Measurements from ENCODE around the gene SCNN1B. TPM values are rescaled to one million over a fixed set of nuclear protein-coding genes. Genes with fewer than 3 reads are reported as not detected.
A peak's percentile ranks its signal among the peaks of the same experiment; 100 is the strongest.

The SCNN1B gene
- total RNA-seq, 1 donor from 2014 or later: 50.3 TPM

GRCh38 chr16:23317266-23317661 is 15.2 kb downstream of the SCNN1B start:
- Histone ChIP-seq H3K4me3 (no peak overlapping the region), H3K27ac (peak overlapping the region; percentile 11), H3K4me1 (peaks cover 12% of the 10 kb centered on the region), H3K27me3 (no peaks in the 10 kb centered on the region), H3K36me3 (no peaks in the 10 kb centered on the region), H3K9me3 (no peaks in the 10 kb centered on the region)
- intact Hi-C loops (cut with DNase I): no loop called here
- no peak for TF ChIP-seq CTCF (IDR thresholded peaks at IDR 0.05)
- ATAC-seq (peak; percentile 84), DNase-seq (peak; percentile 83)

DNA sequence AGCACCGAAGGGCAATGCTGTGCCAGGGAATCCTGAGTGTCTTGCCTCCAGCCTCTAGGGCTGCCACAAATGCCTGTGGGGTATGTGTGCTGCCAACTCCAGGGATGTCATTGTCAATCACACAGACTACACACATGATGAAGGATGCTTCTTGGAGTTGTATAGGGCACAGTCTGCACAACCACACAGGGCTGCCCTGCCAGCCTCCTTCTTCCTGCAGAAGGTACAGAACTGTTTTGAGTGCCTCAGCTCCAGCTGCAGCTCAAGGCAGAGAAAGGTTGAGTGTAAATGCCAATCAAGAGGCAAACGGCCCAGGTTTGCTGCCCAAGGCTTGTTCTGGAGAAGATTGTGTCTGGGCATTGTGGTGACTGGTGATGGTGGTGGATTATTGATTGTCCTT is 15.6 kb downstream of the SCNN1B start:
- intact Hi-C loops (cut with DNase I): no loop called here

GRCh38 chr16:23318639-23319038 is 16.5 kb downstream of the SCNN1B start:
- TF ChIP-seq CTCF (IDR thresholded peaks at IDR 0.05): no peak
- DNase-seq (peak; percentile 76), ATAC-seq (peak; percentile 50)
- H3K27ac ChIP-seq: peak overlapping the region; percentile 55
- H3K4me3 ChIP-seq: no peak overlapping the region
- peaks cover 12% of the 10 kb centered on the region for H3K4me1 ChIP-seq
- H3K9me3 ChIP-seq: no peaks in the 10 kb centered on the region
- intact Hi-C loops (cut with DNase I): no loop called here
- H3K27me3 ChIP-seq: no peaks in the 10 kb centered on the region
- no peaks in the 10 kb centered on the region for H3K36me3 ChIP-seq

More for the DNA sequence above, 15.6 kb downstream of the SCNN1B start:
- Histone ChIP-seq H3K36me3 (no peaks in the 10 kb centered on the region), H3K4me1 (peaks cover 12% of the 10 kb centered on the region), H3K27ac (peak overlapping the region; percentile 11), H3K9me3 (no peaks in the 10 kb centered on the region), H3K4me3 (no peak overlapping the region), H3K27me3 (no peaks in the 10 kb centered on the region)
- DNase-seq (no peak), ATAC-seq (peak; percentile 1)
- TF ChIP-seq CTCF (IDR thresholded peaks at IDR 0.05): no peak

DNA sequence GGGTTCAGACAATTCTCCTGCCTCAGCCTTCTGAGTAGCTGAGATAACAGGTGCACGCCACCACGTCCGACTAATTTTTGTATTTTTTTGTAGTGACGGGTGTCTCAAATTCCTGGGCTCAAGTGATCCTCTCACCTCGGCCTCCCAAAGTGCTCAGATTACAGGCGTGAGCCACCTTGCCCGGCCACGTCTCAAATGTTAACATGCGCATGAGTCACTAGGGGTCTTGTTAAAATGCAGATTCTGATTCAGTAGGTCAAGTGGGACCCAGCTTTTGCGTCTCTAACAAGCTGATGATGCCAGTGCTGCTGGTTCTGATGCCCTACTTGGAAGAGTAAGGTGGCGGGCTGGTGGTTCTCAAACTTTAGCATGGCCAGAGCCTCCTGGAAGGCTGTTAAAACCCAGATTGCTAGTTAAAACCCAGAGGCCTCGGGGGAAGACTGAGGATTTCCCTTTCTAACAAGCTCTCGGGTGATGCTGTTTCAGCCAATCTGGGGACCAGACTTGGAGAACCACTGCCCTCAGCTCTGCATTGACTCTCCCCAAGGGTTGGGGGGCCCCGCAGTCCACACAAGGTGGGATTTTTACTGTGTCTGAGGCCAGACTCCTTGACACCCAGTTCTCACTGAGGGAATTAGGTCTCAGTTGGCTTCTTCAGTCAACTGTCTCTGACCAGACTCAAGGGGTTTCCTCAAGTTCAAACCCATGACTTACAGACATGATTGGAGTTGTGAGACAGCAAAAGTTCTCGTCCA is 17.9 kb downstream of the SCNN1B start:
- no peak for TF ChIP-seq CTCF (IDR thresholded peaks at IDR 0.05)
- no peak overlapping the region for H3K4me3 ChIP-seq
- peak overlapping the region; percentile 55 for H3K27ac ChIP-seq
- DNase-seq: no peak
- intact Hi-C loops (cut with DNase I): no loop called here
- no peaks in the 10 kb centered on the region for H3K9me3 ChIP-seq
- H3K36me3 ChIP-seq: no peaks in the 10 kb centered on the region
- no peak for ATAC-seq
- peaks cover 20% of the 10 kb centered on the region for H3K4me1 ChIP-seq
- no peaks in the 10 kb centered on the region for H3K27me3 ChIP-seq

DNA sequence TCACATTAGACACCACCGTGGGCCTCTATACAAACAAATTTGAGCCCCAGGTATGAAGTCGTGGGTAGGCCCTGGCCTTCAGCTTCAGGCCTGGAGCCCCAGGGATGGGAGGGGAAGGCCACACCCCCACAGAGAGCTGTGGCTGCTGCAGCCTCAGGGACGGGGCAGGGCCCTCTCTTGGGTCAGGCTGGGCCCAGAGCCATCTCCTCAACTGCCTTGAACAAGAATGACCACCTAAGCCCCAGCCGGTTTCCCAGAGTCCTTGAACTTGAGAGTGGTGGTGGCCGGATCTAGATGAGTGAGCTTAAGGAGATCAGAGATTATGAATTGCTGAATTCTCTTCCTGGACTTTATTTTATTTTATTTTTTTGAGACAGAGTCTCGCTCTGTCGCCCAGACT is 18.6 kb downstream of the SCNN1B start:
- no peaks in the 10 kb centered on the region for H3K27me3 ChIP-seq
- ATAC-seq (peak; percentile 76), DNase-seq (peak; percentile 92)
- H3K4me3 ChIP-seq: no peak overlapping the region
- H3K27ac ChIP-seq: peak overlapping the region; percentile 55
- no peaks in the 10 kb centered on the region for H3K9me3 ChIP-seq
- TF ChIP-seq CTCF (IDR thresholded peaks at IDR 0.05): no peak
- H3K36me3 ChIP-seq: no peaks in the 10 kb centered on the region
- H3K4me1 ChIP-seq: peaks cover 24% of the 10 kb centered on the region
- intact Hi-C loops (cut with DNase I): no loop called here
